HT1080 (cell line): ENCODE data around the gene KCND1. TPM values are rescaled to one million over a fixed set of nuclear protein-coding genes. Genes with fewer than 3 reads are reported as not detected.

Experiments
- DNase-seq: peaks from one replicate; pipeline ENCODE4 v3.0.0-alpha.2; 2015; ENCODE audit warnings: low read depth
- small RNA-seq: library from RNA; depleted of rRNA; stranded (forward); fragments of <200 nt; gene quantifications from one replicate; pipeline ENCODE3, GENCODE V24; 2014
- total RNA-seq: library from RNA; depleted of rRNA; stranded (reverse); fragments of >200 nt; shearing (Covaris generic); gene quantifications from 2 replicates; pipeline ENCODE4 v1.2.3, GENCODE V29; 2014; rRNA removed

Gene KCND1
- total RNA-seq, 1 experiment from 2014 or later, result 0.42 TPM

DNA sequence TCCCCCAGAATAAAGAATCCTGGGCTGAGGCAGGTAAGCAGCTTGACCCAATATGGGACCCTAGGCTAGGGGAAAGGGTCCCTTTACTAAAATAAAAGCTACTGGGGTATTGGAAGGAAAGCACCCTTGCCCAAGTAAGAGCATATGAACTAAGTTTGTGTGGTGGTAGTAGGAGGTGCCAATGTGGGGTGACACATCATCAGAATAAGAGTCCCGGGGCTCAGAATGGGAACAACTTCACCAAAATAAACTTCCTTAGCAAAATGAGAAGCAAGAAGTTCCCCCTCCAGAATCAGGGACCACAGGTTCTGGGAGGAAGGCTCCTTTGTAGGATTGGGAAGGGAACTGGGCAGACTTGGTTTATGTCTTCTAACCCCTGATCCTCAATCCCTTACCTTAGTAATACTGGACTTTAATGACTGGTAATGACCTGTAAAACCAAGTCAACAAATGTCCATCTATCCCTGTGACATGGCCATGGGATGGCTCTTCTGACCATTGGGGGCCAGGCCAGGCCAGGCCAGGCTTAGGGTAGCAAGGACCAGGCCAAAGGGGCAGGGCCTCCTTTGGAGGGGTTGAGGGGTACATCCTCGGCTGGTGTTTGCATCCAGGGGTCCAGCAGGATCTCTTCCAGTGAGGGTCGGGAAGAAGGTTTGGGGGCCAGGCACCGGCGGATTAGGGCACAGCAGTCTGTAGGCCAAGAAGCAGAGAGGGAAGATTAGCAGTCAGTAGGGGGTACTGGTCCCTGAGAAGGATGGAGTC is 57.9 kb downstream of the KCND1 start:
- DNase-seq, result no peak

DNA sequence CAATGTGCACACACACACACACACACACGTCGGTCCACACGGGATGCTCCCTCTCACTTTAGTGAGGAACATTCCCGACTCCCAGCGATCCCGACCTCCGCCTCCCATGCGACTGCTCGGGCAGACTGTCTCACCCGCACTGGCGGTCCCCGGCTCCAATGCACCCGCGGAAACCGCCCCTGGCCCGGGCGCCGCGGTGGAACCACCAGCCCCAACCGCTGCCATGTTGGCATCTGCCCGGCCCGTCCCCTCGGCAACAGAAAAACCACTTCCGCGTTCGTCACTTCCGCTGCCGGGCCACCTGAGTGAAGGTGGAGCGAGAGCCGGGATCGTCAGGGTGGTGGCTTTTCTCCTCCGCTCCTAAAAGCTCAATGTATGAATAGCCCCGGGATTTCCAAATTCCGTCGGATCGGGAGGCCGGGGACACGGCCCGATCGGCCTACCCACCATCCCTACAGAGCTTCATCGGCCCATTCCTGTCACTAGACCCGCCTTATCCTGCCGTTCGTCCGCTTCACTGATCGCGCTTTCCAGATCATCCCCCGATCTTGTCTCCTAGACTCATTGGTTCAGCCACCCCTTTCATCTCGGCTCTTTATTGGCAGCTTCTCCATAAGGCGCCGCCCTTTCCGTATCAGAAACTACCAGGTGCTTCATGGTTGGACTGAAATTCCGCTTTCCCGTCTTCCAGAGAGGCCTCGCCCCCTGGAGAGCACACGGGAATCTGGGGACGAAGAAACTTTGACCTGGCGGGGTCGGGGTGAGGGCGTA is 60.0 kb downstream of the KCND1 start, which contains the start of gene SLC35A2:
TSS of gene SLC35A2 (minus strand) at position 235 of the 771 bp plus-strand sequence. CDS start at position 225, 10 bp downstream.
- DNase-seq, result peak; percentile 74

Small RNAs within 50 kb of the gene (small RNA-seq; reads per million reads assigned to genes)
- not detected for gene RNU6-722P

Other genes with a start within 250 kb of the KCND1 start
- gene GLOD5, start 210.1 kb downstream of the KCND1 start, total RNA-seq, result not detected in 2 replicates
- not detected in 2 replicates for gene GATA1, start 185.3 kb downstream of the KCND1 start, total RNA-seq
- 11.0 and 12.0 TPM in 2 replicates for gene HDAC6, start 169.8 kb downstream of the KCND1 start, total RNA-seq
- not detected in 2 replicates for gene ERAS, start 145.3 kb downstream of the KCND1 start, total RNA-seq
- not detected in 2 replicates for gene PCSK1N, start 136.2 kb downstream of the KCND1 start, total RNA-seq
- 63.0 and 65.9 TPM in 2 replicates for gene TIMM17B, start 74.1 kb downstream of the KCND1 start, total RNA-seq
- gene PQBP1, start 73.9 kb downstream of the KCND1 start, total RNA-seq, result 80.8 and 109 TPM in 2 replicates
- gene SLC35A2, start 60.2 kb downstream of the KCND1 start, total RNA-seq, result 19.4 and 30.6 TPM in 2 replicates
- 0.03 and 0.16 TPM in 2 replicates for gene PIM2, start 52.8 kb downstream of the KCND1 start, total RNA-seq
- gene OTUD5, start 14.2 kb downstream of the KCND1 start, total RNA-seq, result 30.0 and 31.7 TPM in 2 replicates
- gene GRIPAP1, start 30.4 kb upstream of the KCND1 start, total RNA-seq, result 11.9 and 13.9 TPM in 2 replicates
- 52.6 and 65.8 TPM in 2 replicates for gene TFE3, start 71.5 kb upstream of the KCND1 start, total RNA-seq
- gene CCDC120, start 87.2 kb upstream of the KCND1 start, total RNA-seq, result 0.14 TPM in 1 of 2 replicates, not detected in the other
- 8.6 and 22.1 TPM in 2 replicates for gene PRAF2, start 102.2 kb upstream of the KCND1 start, total RNA-seq
- gene WDR45, start 108.0 kb upstream of the KCND1 start, total RNA-seq, result 40.7 and 45.2 TPM in 2 replicates
- gene GPKOW, start 151.9 kb upstream of the KCND1 start, total RNA-seq, result 27.6 and 30.2 TPM in 2 replicates
- 0.13 TPM in 1 of 2 replicates, not detected in the other for gene MAGIX, start 190.9 kb upstream of the KCND1 start, total RNA-seq
- gene PLP2, start 200.1 kb upstream of the KCND1 start, total RNA-seq, result 126 and 199 TPM in 2 replicates
- 4.3 and 5.6 TPM in 2 replicates for gene PRICKLE3, start 214.5 kb upstream of the KCND1 start, total RNA-seq
- gene SYP, start 228.3 kb upstream of the KCND1 start, total RNA-seq, result 0.23 and 0.70 TPM in 2 replicates